Loucy (cell line): ENCODE results near the gene KIAA0232.

Experiments used
- CTCF ChIP-seq: fragments of 200-600 bp; sonication (generic); conservative IDR thresholded peaks from 2 replicates; pipeline ENCODE4 v1.5.1; 2014; ENCODE audit warnings: mild to moderate bottlenecking, antibody characterized with exemption, low read length
- EZH2phosphoT487 ChIP-seq: fragments of 200-600 bp; IDR thresholded peaks from 2 replicates; pipeline ENCODE4 v1.6.1; 2018; ENCODE audit warnings: antibody characterized with exemption, mild to moderate bottlenecking, moderate library complexity, borderline replicate concordance

DNA sequence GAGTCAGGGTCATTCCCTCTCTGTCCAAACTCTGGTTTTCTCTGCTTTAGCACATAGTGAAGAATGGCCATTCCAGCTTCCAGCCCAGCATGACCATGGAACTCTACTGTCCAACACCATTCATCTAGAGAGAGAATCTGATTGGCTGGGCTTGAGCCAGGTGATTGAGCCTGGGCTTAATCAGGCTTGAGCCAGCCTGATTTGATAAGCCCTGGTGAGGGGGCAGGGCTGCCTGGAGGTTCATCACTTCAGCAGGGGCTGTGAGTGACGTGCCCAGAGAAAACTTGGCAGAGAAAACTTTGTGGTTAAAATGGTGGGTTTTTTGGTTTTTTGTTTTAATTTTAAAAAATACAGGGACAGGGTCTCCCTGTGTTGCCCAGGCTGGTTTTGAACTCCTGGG is 62.5 kb downstream of the KIAA0232 start:
- no peak for TF ChIP-seq CTCF
- TF ChIP-seq EZH2phosphoT487 = no peak
